Right lung (tissue), 5 donors: ENCODE results near the gene EPB41L4B. TPM values are rescaled to one million over a fixed set of nuclear protein-coding genes. Genes with fewer than 3 reads are reported as not detected.
"Not testable (repeated sequence)": the region's sequence is repeated elsewhere in the genome, so short reads cannot be mapped to it uniquely, and the experiment has no call there.

Experiments used
- DNase-seq, 2 donors: peaks; one replicate each; pipeline ENCODE4 v3.0.0-alpha.2; 2013
- polyA plus RNA-seq, 5 donors: library from polyadenylated mRNA; unstranded; fragments of 120-200 nt; gene quantifications; one replicate each; pipeline versions ENCODE4 v1.2.1 to v1.2.3, GENCODE V29; 2013; ENCODE audit warnings: inconsistent platforms in 1 of 5, low replicate concordance in 1 of 5; ENCODE audit not compliant: insufficient read length in 5 of 5, insufficient read depth in 1 of 5

The EPB41L4B gene
- polyA plus RNA-seq, 5 donors = 11.7 to 15.5 (median 13.2) TPM

DNA sequence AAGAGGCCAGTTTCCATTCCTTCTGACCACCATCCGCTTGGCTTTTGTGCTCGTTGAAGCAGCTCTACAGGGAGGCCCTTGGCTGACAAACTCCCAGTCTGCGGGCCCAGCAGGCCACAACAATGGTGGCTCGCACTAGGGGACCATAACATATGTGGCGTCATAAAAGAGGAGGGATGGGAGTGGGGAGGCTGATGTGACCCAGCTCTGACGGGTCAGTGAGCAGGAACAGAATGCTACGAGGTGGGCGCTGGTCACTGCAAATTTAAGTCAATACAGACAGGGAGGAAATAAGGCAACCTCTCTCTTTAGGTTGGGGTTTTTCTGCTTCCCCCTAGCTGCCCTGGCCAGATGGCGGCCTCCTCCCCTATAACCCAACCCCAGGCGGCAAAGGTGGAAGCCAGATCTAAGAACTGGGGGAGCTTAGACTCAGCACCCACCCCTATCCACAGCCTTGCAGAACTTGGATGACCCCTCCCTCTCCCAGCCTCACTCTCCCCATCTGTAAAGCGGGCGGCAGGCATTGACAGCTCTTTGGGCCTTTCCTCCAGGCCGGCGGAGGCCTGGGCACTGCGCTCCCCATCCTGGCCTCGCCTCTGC, 154.6 kb downstream of the EPB41L4B start:
- DNase-seq = no peak

DNA sequence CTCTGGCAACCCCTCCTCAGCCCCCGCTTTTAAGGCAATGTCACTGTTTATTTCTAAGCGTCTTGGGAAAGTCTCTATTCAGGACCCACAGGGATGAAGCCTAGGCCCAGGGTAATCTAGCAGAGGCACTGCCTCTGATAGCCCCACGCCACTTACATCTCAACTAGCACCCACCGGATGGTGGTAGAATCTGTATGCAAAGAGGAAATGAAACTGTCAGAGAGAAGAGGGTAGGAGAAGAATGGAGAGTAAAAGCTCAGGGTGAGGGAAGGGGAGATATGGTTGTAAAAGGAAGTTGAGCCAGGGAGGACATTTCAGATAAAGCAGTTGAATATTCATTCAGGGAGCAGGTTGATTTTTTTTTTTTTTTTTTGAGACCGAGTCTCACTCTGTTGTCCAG, 156.8 kb downstream of the EPB41L4B start:
- DNase-seq = no peak

DNA sequence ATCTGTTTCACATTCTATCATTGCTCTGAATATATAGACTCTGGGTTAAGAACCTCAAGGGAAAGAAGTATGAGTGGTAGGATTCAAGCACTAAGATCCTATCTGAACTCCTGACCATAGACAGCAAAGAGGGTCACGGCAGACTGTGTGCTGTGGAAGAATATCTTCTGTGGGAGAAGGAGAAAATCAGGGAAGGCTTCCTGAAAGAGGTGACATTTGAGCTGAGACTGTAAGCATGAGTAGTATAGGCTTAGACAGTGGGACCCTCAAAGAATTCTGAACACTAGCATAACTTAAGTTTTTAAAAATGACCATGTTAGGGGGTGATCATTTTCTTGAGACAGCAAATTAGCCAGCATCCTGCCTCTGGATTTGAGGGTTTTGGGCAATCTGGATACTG, 157.7 kb downstream of the EPB41L4B start:
- DNase-seq = no peak

DNA sequence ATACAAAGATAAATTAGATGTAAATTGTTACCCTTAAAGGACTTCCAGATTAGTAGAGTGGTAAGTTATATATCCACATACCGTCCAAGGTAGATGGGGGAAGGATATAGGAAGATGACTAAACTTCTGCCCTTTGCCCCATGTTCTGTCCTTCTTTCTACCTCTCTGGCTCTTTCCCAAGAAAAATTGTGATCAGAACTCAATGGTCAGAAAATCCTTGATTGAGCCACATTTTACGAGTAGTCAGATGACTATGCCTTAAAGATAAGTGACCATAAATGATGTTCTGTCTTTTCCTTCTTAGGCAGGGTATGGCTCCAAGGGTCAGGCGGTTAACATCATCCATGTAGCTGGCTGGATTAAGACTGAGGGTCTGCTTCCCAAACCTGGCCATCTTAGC, 158.2 kb downstream of the EPB41L4B start:
- DNase-seq = no peak

DNA sequence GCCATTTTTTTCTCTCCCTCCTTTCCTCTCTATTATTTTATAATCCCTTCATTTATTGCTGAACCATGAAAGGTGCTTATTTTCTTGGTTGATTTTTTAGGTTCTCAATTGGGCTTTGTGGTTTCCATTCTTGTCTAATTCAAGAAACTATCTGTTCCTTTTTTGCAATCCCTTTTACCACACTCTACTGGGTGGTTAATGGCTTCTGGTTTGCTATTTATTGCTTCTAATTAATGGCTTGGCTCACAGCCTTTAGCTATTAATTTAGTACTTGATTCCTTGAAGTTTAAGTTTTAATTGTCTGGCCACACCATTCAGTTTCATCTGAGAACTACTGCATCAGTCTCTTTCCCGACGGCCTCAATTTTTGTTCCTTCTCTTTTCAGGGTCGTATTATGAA, 159.4 kb downstream of the EPB41L4B start:
- no peak for DNase-seq

DNA sequence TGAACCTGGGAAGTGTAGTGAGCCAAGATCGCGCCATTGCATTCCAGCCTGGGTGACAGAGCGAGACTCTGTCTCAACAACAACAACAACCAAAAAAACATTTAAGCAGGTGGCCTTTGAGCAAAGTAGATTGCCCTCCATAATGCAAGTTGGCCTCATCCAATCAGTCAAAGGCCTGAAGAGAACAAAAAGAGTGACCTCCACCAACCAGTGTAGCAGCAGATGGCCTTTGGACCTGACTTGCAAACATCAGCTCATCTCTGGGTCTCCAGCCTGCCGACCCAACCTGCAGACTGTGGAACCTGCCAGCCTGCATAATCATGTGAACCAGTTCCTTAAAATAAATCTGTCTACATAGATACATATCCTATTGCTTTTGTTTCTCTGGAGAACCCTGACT, 161.3 kb downstream of the EPB41L4B start:
- no peak for DNase-seq

DNA sequence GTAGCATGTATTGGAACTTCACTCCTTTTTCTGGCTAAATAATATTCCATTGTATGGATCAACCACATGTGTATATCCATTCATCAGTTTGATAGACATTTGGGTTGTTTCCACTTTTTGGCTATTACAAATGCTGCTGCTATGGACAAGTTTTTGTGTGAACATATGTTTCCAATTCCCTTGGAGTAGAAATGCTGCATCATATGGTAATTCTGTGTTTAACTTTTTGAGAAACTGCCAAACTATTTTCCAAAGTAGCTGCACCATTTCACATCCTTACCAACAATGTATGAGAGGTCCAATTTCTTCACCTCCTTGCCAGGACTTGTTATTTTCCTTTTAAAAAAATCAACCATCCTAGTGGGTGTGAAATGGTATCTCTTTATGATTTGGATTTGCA, 162.2 kb downstream of the EPB41L4B start:
- no peak for DNase-seq

DNA sequence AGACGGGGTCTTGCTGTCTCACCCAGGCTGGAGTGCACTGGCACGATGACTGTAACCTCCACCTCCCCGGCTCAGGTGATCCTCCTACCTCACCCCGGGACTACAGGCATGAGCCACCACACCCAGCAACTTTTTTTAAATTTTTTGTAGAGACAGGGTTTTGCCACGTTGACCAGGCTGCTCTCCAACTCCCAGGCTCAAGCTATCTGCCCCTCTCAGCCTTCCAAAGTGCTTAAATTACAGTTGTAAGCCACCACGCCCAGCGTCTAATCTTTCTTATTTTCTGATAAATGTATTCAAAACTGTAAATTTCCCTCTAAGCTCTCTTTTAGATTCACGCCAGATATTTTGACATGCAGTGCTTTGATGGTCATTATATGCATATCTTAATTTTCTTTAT, 164.2 kb downstream of the EPB41L4B start:
- DNase-seq = no peak

DNA sequence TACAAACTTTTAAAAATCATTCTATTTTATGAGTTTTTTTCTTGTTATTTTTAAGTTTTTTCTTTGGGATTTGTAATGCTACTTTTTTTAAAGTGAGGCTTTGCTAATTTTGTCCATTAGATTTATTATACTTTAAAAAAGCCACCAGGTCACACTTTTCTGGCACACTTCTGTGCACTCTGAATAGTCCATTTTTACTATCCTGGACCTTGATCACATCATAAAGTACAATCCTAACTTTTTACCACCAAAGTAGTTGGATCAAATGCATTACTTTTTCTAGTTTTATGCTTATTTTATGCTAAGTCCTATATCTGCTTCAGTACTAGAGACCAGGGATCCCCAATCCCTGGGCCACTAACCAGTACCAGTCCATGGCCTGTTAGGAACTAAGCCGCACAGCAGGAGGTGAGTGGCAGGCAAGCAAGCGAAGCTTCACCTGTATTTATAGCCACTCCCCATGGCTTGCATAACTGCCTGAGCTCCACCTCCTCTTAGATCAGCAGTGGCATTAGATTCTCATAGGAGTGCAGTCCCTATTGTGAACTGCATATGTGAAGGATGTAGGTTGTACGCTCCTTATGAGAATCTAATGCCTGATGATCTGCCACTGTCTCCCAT, 169.8 kb downstream of the EPB41L4B start:
- DNase-seq = no peak

DNA sequence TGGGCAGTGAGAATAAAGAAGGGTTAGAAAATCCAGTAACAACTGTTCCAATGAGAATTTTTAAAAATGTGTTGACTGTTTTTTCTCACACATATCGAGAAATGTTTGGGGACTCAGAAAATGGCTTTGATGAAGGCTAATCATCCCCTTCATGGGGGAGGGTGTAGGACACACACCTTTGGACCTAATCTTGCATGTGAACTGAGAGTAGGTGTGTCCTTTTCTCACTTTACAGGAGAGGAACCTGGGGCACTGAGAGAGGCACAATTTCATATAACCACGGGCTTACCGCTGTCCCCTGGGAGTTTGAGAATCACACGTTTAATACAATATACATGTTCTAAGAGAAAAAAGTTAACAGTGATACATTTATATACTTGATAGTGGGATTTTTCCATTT, 171.1 kb downstream of the EPB41L4B start:
- no peak for DNase-seq

DNA sequence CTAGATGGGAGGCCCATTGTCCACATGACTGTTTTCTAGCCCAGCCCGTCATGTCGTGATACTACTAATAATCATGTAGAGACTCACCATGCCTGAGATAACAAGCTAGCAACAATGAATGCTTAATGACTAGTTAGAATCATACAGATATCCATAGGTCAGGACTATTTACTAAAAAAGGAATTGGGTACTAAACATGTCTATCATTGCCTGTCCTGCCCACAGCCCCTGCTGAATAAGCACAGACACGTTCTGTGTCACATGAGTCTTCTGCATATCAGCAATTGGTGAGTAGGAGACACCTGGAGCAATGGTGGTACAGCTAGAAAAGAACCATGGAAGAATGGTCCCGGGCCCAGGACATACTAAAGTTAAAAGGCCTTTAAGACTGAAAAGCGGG, 171.8 kb downstream of the EPB41L4B start:
- DNase-seq = no peak

DNA sequence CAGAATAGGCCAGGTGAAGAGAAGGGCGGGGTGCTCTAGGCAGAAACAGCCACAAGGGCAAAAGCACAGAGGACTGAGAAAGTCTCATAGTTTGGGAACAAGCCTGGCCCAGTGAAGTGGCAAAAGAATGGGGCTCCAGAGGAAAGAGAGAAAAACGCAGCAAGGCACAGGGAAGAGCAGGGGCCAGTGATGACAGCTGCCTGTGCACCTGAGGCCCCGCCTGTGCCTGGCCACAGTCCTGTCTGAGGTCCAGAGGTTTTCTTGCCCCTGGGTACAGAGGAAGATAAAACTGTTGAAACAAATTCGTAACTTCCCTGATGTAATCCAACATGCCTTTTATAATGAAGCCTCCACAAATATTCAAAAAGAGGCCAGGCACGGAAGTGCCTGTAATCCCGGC, 175.8 kb downstream of the EPB41L4B start:
- DNase-seq = no peak

DNA sequence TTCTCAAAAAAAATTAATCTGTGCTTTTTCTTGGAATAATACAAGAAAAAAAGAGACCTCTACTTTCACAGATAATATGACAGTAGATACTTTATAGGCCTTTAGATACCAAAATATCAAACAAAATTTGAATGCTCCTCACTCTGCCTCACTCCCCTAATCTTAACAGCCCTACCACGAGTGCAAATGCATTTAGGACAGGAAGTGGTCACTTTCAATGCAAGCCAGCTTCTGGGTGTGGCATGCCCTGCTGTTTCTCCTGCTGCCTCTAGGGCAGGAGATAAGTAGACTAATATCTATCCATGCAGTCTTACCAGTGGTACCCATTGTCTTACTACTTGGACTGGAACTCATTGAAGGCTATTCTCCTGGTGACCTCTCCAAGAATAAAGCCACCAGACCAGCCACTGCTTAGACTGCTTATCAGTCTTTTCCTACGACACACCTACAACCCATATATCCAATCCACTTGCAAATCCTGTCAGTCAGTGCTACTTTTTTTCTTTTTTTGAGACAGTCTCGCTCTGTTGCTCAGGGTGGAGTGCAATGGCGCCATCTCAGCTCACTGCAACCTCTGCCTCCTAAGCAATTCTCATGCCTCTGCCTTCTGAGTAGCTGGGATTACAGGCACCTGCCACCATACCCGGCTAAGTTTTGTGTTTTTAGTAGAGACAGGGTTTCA, 176.8 kb downstream of the EPB41L4B start:
- DNase-seq = no peak

DNA sequence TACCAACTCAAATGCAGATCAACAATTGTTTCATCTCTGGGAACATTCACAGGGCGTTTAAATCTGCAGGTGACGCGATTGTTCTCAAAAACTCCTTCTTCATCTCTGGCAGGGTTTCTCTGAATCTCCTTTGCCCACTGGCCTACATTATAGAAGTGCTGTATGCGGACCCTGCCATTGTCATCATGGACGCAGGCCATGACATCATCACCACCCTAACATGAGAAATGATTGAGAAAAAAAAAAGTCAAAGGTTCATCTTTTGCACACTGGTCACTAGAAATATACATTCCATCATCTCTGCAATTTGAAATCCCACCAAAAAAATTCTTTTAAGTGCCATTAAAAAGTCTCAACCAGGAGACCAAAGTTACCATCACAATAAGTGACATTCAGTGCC, 179.5 kb downstream of the EPB41L4B start:
- DNase-seq = no peak

DNA sequence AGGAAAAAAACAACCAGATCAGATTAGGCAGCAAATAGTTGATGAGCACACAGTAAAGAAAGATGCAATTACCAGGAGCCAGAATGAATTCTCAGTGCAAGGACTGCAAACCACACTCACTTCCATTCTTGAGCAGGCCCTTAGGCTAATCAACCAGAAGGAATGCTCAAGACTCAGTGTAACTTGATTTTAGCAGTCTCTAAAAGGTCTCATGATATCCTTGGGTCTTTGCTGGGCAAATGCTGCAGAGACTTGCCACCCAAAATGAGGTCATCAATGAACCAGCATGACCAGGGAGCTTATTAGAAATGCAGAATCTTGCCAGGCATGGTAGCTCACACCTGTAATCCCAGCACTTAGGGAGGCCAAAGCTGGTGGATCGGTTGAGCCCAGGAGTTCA, 181.0 kb downstream of the EPB41L4B start:
- DNase-seq = no peak

DNA sequence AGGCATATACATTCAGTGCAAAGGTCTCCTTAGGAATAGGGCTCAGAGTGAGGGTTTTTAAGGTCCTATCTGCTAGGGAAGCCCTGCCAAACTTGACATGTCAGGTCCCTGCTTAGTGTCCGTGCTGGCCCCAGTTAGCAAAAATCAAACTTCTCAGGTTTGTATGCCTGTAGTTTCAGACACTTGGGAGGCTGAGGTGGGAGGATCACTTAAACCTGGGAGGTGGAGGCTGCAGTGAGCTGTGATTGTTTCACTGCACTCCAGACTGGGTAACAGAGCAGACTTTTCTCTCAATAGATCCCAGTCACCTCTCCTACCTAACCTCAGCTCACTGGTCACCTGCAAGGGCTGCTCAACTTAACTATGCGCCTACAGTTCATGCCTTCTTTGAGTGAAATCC, 182.4 kb downstream of the EPB41L4B start:
- DNase-seq = no peak

DNA sequence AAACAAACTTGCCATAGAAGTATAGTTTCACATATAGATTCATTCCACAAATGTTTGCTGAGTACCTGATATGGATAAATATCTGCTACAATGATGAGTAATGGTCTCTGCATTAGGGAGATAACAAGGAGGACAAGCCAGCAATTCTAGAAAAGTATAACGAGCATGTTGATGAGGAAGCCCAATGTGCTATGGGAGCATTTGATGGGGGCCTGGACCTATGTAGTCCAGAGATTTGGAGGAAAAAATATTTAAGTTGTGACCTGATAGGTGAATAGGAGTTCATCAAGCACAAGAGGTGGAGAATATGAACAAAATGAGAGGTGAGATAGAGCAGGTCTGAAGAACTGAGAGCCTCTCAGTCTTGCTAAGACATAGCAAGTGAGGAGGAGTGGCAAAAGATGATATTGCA, 186.7 kb downstream of the EPB41L4B start:
- DNase-seq = no peak

DNA sequence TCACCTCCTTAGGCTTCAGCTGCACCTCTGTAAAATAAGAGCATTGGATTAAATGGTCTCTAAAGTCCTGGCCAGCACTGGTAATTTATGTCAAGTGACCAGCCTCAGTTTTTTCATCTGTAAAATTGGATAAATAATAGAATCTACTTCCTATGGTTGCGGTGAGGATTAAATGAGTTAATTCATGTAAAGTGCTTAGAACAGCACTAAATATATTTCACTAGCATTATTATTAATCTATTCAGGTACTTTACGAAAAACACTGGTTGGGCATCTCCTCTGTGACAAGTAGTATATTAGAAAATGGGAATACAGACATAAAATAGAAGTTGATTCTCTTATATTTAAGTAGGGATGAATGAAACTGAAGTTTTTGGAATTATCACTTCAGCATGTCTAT, 187.3 kb downstream of the EPB41L4B start:
- no peak for DNase-seq

DNA sequence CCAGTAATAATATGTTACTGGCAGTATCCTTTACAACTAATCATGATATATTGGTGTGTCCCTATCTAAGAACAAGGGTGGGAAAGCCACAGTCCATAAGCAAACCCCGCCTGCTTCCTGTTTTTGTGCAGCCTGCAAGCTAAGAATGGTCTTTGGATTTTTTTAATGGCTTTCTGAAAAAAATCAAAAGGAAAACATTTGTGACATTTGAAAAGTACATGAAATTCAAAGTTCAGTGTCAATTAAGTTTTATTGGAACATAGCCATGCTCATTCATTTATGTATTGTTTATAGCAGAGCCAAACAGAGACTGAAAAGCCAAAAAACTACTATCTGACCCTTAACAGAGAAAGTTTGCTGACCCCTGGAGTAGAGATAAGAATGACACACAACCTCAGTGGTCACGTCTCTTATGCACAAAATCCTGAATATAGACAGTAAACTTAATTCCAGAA, 188.3 kb downstream of the EPB41L4B start:
- no peak for DNase-seq

DNA sequence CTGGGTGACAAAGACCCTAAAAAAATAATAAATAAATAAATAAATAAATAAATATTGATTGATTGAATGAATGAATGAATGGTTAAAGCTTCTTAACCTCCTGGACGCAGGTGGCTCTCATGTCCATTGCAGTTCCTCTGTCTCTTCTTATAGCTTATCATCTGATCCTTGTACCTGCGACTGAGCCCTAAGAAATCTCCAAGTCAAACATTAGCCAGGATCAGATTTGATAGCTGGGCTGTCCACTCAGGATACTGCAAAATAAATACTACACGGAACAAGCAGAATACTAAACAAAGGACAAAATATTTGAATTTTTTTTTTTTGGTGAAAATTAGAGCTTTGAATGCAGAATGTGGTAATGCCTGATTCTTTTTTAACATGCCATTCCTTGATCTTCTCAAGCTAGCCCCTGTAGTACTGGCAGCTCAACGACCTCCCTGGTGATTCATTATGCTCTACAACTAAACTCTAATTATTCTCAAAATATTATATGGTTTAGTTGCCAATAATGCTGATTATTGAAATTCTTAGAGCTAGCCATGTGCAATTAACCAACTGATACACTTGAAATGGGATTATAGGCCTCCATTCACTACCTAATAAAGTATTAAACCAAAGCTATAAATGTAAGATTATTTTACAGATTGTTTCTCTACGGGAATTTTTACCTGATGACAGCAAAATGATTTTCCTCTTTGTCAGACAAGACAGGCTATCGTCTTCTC, 191.2 kb downstream of the EPB41L4B start:
- no peak for DNase-seq

DNA sequence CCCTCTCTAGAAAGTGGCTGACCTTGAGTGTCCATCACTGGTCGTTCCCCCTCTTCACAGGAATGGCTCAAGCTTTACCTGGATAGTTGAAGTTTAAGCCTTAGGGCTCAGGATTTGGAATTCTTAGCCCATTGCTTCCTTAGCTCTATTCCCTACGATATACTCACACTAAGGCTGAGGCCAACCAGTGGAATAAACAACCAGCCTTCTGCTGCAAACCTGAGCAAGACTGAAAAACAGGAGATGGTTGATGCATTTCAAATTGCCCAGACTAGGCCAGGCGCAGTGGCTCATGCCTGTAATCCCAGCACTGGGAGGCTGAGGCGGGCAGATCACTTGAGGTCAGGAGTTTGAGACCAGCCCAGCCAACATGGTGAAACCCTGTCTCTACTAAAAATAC, 194.2 kb downstream of the EPB41L4B start:
- DNase-seq = not testable (repeated sequence)

DNA sequence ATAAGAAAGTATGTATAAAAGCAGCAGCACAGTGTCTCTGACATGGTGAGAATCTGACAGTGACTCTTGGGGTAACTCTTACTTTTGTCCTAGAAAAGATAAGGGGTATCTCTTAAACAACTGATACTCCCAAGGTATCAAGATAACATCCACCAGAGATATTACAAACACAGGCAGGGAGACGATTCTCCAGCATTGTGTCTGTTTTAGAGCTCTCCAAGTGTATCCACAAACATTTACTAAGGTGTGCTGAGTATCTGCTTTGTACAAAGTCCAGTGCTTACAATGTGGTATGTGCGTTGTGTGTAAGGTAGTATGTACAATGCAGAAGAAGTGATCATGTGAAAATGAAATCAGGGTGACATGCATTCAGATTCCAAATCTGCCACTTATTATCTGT, 196.7 kb downstream of the EPB41L4B start:
- no peak for DNase-seq
